K562 (cell line): Measurements from ENCODE around the gene ANKS1B. TPM values are rescaled to one million over a fixed set of nuclear protein-coding genes. Genes with fewer than 3 reads are reported as not detected.
A peak's percentile ranks its signal among the peaks of the same experiment; 100 is the strongest.

Experiments
- BRF1 ChIP-seq: IDR thresholded peaks from 3 replicates; pipeline ENCODE4 v1.6.1; 2011; ENCODE audit warnings: borderline replicate concordance, mild to moderate bottlenecking; ENCODE audit not compliant: insufficient read length; ENCODE audit errors: extremely low read depth
- CREB1 ChIP-seq, 2 experiments: sonication (generic) in 1 of 2; formaldehyde crosslinking in 1 of 2; IDR thresholded peaks; 2 replicates each; pipeline versions ENCODE4 v1.6.1 to v1.8.0; 2012 to 2022; ENCODE audit warnings: inconsistent platforms in 1 of 2, mild to moderate bottlenecking in 1 of 2, missing genetic modification reagents in 1 of 2, moderate library complexity in 1 of 2
- ESRRA ChIP-seq: fragments of 450-650 bp; IDR thresholded peaks from 2 replicates; pipeline ENCODE4 v1.6.1; 2014; ENCODE audit warnings: low read depth, mild to moderate bottlenecking, moderate library complexity, borderline replicate concordance
- FOSL1 ChIP-seq: fragments of 200-800 bp; sonication (Bioruptor generic); conservative IDR thresholded peaks from 2 replicates; pipeline ENCODE4 v1.6.1; 2016; ENCODE audit warnings: missing genetic modification characterization, missing compliant biosample characterization
- GMEB1 ChIP-seq: fragments of 250-450 bp; sonication (Bioruptor Pico); IDR thresholded peaks from 2 replicates; pipeline ENCODE4 v1.4.0; 2020; ENCODE audit warnings: mild to moderate bottlenecking
- MNT ChIP-seq, 2 experiments: fragments of 450-650 bp; conservative IDR thresholded peaks; 2 replicates each; pipeline ENCODE4 v1.6.1; 2017; ENCODE audit warnings: mild to moderate bottlenecking in 2 of 2, moderate library complexity in 2 of 2
- PKNOX1 ChIP-seq: fragments of 450-650 bp; IDR thresholded peaks from 2 replicates; pipeline ENCODE4 v1.6.1; 2016
- RBM15 ChIP-seq: fragments of 200-400 bp; formaldehyde crosslinking; IDR thresholded peaks from 2 replicates; pipeline ENCODE4 v1.6.1; 2018; ENCODE audit warnings: mild to moderate bottlenecking, low read length, moderate library complexity; ENCODE audit not compliant: insufficient read depth
- TAL1 ChIP-seq: fragments of 450-650 bp; IDR thresholded peaks from 2 replicates; pipeline ENCODE4 v1.6.1; 2016; ENCODE audit warnings: mild to moderate bottlenecking
- ZBTB49 ChIP-seq: sonication (generic); formaldehyde crosslinking; IDR thresholded peaks from 2 replicates; pipeline ENCODE4 v1.8.0; 2022; ENCODE audit warnings: missing genetic modification reagents, mild to moderate bottlenecking, borderline replicate concordance
- ZFP30 ChIP-seq: fragments of 250-450 bp; sonication (Bioruptor Pico); IDR thresholded peaks from 2 replicates; pipeline ENCODE4 v1.8.0; 2022; ENCODE audit warnings: moderate library complexity, mild to moderate bottlenecking, inconsistent platforms, borderline replicate concordance
- polyA plus RNA-seq, 8 experiments: library from polyadenylated mRNA; depleted of rRNA in 4 of 8; stranded (reverse) in 5 of 8; unstranded in 3 of 8; fragments of >200 nt; fragmentation: Nextera tagmentation in 2 of 8; fragmentation: Illumina TruSeq in 1 of 8; extraction: Ambion mirVana in 2 of 8; extraction: Trizol in 1 of 8; gene quantifications; 2 replicates each; pipeline versions ENCODE4 v1.2.1 to v1.2.3, GENCODE V29; 2011 to 2014; ENCODE audit warnings: inconsistent platforms in 1 of 8, missing spikeins in 1 of 8
- total RNA-seq, 7 experiments: library from RNA; depleted of rRNA in 6 of 7; stranded (reverse); fragments of >200 nt in 6 of 7; fragmentation: Illumina TruSeq in 2 of 7; extraction: Trizol in 2 of 7; gene quantifications; 2 replicates each; pipeline versions ENCODE4 v1.2.1 to v1.2.3, GENCODE V29; 2011 to 2021; ENCODE audit warnings: low replicate concordance in 1 of 7

ANKS1B gene
- total and polyA plus RNA-seq, 9 of the 15 experiments (the other 6 are each of a cell fraction or from before 2014, with no cell fraction given), result 0.04 to 0.47 (median 0.28) TPM; not detected in 4

- TF ChIP-seq PKNOX1 (peak; percentile 84), ESRRA (no peak), ZBTB49 (CRISPR knock-in tag) (no peak), RBM15 (no peak), FOSL1 (tag) (peak; percentile 91), ZFP30 (no peak), BRF1 (no peak), CREB1 (IDR thresholded peaks at IDR 0.05) (no peak), CREB1 (CRISPR knock-in tag; IDR thresholded peaks at IDR 0.05) (0 out of 2 replicates have a peak, but pooled peaks have one; percentile 17), GMEB1 (CRISPR knock-in tag) (no peak), MNT (conservative IDR thresholded peaks at IDR 0.05) (no peak), TAL1 (peak; percentile 62)
Measured at GRCh38 chr12:98754095-98754494, 1230.6 kb downstream of the ANKS1B start (continued).
